OCI-LY1 (cell line): ENCODE data around the gene SMIM5.

Experiments
- H2AFZ ChIP-seq: fragments of 200-600 bp; sonication (generic), shearing (Covaris generic); 2 replicates; pipeline ENCODE4 v1.6.0; 2014; ENCODE audit warnings: antibody characterized with exemption, mild to moderate bottlenecking, low read length
- H3F3A ChIP-seq: fragments of 200-600 bp; sonication (generic), shearing (Covaris generic); 2 replicates; pipeline ENCODE4 v1.6.0; 2014; ENCODE audit warnings: mild to moderate bottlenecking, antibody characterized with exemption, low read length, moderate library complexity; ENCODE audit not compliant: insufficient read depth
- H3K27ac ChIP-seq: fragments of 200-600 bp; sonication (generic); 2 replicates; pipeline ENCODE4 v1.5.1; 2014; ENCODE audit warnings: low read length, mixed run types, mild to moderate bottlenecking, low read depth; ENCODE audit not compliant: poor library complexity, severe bottlenecking
- H3K27me3 ChIP-seq: fragments of 200-600 bp; sonication (generic); 2 replicates; pipeline ENCODE4 v1.6.0; 2014; ENCODE audit warnings: antibody characterized with exemption, mild to moderate bottlenecking, low read length, moderate library complexity; ENCODE audit not compliant: insufficient read depth
- H3K36me3 ChIP-seq: fragments of 200-600 bp; sonication (generic); 2 replicates; pipeline ENCODE4 v1.6.1; 2014; ENCODE audit warnings: mild to moderate bottlenecking, antibody characterized with exemption, low read length, moderate library complexity, mixed read lengths; ENCODE audit not compliant: insufficient read depth
- H3K4me1 ChIP-seq: fragments of 200-600 bp; sonication (generic); 2 replicates; pipeline ENCODE4 v1.5.1; 2014; ENCODE audit warnings: mild to moderate bottlenecking, low read length, moderate library complexity; ENCODE audit not compliant: insufficient read depth, severe bottlenecking
- H3K4me2 ChIP-seq: fragments of 200-600 bp; sonication (generic), shearing (Covaris generic); 2 replicates; pipeline ENCODE4 v1.6.1; 2014; ENCODE audit warnings: low read length
- H3K4me3 ChIP-seq: fragments of 200-600 bp; sonication (generic); 2 replicates; pipeline ENCODE4 v1.5.1; 2014; ENCODE audit warnings: low read length, low read depth, mild to moderate bottlenecking, mixed read lengths; ENCODE audit not compliant: poor library complexity, severe bottlenecking
- H3K79me2 ChIP-seq: fragments of 200-600 bp; shearing (Covaris generic); 2 replicates; pipeline ENCODE4 v1.6.1; 2016; ENCODE audit warnings: mixed run types, low read length, mixed read lengths; ENCODE audit not compliant: insufficient read depth
- H3K9ac ChIP-seq: fragments of 200-600 bp; sonication (generic), shearing (Covaris generic); 2 replicates; pipeline ENCODE4 v1.6.1; 2014; ENCODE audit warnings: mild to moderate bottlenecking, low read length, mixed read lengths
- H3K9me2 ChIP-seq: fragments of 200-600 bp; sonication (generic), shearing (Covaris generic); 2 replicates; pipeline ENCODE4 v1.6.1; 2014; ENCODE audit warnings: low read depth, mild to moderate bottlenecking, low read length, mixed read lengths
- H3K9me3 ChIP-seq: fragments of 200-600 bp; shearing (Covaris generic); 2 replicates; pipeline ENCODE4 v1.6.1; 2014; ENCODE audit warnings: low read length, mixed read lengths
- H4K20me1 ChIP-seq: fragments of 200-600 bp; sonication (generic), shearing (Covaris generic); 2 replicates; pipeline ENCODE4 v1.6.0; 2016; ENCODE audit warnings: mild to moderate bottlenecking, low read length; ENCODE audit not compliant: insufficient read depth
- CTCF ChIP-seq: fragments of 200-600 bp; sonication (generic), shearing (Covaris generic); IDR thresholded peaks from 2 replicates; pipeline ENCODE4 v1.5.1; 2017; ENCODE audit warnings: mild to moderate bottlenecking, antibody characterized with exemption, low read length, moderate library complexity, mixed read lengths
- EZH2 ChIP-seq: fragments of 200-600 bp; sonication (generic), shearing (Covaris generic); IDR thresholded peaks from 2 replicates; pipeline ENCODE4 v1.8.0; 2017; ENCODE audit warnings: borderline replicate concordance, mixed run types, mild to moderate bottlenecking, antibody characterized with exemption, low read length, moderate library complexity, mixed read lengths

SMIM5 gene

DNA sequence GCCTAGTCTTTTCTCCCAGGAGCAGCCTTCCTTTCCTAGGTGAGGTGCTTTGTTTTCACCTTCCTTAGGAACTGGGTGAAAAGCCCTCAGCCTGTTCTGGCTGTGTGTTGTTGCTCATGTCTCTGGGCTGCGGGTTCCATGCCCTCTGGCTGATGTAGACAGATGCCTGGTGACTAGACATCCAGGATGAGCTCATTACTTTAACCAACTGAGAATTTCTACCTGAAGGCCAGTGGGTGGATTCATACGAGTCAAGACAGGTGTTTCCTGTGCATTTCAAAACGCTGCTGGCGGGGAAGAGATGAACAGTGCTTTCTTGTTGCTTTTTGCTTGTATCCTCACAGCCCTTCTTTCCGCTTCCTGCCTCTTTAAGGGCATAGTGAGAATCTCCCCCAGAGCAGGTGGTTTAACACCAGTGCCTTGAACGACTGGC is 56.2 kb downstream of the SMIM5 start:
- Histone ChIP-seq H3K4me3 (peak overlapping the region; percentile 26), H3K9me3 (no peaks in the 10 kb centered on the region), H2AFZ (no peak overlapping the region), H3K27me3 (no peaks in the 10 kb centered on the region), H3K4me1 (peaks cover 54% of the 10 kb centered on the region), H4K20me1 (no peaks in the 10 kb centered on the region), H3K9ac (peak overlapping the region; percentile 45), H3F3A (no peaks in the 10 kb centered on the region), H3K4me2 (peak overlapping the region; percentile 63), H3K9me2 (no peaks in the 10 kb centered on the region), H3K27ac (peak overlapping the region; percentile 93), H3K79me2 (no peaks in the 10 kb centered on the region), H3K36me3 (peaks cover 44% of the 10 kb centered on the region)
- TF ChIP-seq EZH2 (no peak), CTCF (no peak)
